Measurements from ENCODE around the gene GOT2.
"Not testable (repeated sequence)": the region's sequence is repeated elsewhere in the genome, so short reads cannot be mapped to it uniquely, and the experiment has no call there.

Gene GOT2

DNA sequence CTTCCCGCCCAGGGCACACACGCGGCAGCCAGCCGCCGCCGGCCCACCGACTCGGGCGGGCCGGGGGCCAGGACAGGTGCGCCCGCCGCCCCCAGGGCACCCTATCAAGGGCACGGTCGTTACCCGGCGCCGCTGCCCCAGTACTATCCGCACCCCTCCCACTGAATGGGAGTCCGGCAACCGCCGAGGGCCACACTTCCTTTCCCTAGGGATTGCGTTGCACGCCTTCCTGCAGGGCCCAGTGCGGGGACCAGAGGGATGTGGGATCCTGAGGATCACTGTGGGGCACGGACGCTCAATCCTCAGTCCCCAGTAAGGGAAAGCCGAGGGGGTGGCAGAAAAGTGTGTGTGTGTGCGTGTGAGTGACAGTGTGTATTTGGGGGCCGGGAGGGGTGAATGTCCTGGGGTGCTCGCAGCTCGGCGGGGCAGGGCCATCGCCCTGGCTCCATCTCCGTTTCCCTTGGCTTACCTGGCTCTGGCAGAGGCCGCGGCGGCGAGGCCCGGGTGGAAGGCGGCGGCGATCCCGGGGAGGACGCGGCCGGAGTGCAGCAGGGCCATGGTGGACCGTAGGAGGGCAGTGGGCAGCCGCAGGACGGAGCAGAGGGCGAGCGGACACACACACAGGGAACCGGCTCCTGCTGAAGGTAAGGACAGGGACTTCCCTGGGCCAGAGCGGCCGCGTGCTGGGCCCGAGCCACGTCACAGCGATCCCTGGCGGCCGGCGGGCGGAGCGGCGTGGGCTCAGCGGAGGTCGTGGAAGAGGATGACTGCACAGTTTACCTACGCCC lies at the start of gene GOT2:
TSS of gene GOT2 (minus strand) at position 646 of the 788 bp plus-strand sequence. CDS start at position 558, 88 bp downstream.
- peak; percentile 55 for DNase-seq (ENCODE audit: low read depth)

DNA sequence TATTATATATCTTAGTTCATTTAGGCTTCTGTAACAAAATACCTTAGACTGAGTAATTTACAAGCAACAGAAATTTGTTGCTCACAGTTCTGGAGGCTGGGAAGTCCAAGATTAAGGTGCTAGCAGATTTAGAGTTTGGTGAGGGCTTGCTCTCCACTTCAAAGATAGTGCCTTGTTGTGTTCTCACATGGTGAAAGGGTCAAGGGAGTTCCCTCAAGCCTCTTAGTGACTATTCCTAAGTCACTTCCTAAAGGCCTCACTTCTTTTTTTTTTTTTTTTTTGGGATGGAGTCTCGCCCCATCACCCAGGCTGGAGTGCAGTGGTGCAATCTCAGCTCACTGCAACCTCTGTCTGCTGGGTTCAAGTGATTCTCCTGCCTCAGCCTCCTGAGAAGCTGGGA lies 45.2 kb upstream of the GOT2 start:
- DNase-seq (ENCODE audit: low read depth): not testable (repeated sequence)

DNA sequence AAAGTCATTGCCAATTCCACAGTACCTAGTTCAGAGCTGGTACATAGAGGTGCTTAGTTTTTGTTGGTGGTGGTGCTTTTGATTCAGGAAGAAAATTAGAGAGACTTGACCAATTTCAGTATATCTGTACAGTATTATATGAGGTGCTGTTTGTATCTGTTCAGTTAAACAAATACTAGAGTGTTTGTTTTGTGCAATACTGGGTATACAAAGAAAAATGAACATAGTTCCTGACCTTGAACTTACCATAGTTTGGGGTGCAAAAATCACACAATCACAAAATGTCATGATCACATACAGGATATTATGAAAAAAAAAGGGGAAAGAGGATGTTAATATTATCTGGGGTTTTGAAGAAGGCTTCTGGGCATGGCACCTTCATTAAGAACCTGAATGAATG lies 39.8 kb upstream of the GOT2 start:
- DNase-seq (ENCODE audit: low read depth): no peak

DNA sequence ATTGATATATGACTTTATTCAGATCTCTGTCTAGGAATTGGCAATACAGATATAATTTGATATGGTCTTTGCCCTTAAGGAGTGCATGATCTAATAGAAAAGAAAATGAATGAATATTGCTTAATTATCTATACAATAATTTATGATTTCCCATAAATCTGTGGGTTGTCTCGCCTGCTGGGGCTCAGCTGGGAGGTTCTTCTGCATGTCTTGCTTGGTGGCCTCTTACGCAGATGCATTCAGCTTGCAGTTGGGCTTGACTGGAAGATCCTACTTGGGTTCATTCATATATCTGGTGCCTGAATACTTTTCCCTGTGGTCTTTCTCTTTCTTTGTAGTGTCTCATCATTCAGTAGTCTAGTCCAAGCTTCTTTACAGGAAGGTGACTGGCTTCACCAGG lies 34.0 kb upstream of the GOT2 start:
- DNase-seq (ENCODE audit: low read depth): no peak

DNA sequence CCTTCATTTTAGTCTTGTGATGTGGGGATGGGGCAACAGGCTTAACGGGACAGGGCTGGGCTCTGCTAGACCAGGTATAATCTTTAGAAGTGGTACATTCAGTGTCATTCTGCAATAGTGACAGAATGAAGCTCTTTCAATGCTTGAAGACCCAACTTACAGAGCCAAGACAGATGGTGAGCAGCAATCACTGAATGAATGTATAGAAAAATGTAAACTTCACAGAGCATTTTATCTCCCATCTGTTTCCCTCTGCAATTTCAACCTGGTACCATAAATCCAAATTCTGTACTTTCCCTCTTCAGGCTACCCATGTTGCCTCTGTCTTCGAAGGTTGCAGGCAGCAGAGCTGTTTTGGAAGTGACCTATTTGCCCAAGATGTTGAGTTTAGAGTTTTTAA lies 33.5 kb upstream of the GOT2 start:
- DNase-seq (ENCODE audit: low read depth): no peak

DNA sequence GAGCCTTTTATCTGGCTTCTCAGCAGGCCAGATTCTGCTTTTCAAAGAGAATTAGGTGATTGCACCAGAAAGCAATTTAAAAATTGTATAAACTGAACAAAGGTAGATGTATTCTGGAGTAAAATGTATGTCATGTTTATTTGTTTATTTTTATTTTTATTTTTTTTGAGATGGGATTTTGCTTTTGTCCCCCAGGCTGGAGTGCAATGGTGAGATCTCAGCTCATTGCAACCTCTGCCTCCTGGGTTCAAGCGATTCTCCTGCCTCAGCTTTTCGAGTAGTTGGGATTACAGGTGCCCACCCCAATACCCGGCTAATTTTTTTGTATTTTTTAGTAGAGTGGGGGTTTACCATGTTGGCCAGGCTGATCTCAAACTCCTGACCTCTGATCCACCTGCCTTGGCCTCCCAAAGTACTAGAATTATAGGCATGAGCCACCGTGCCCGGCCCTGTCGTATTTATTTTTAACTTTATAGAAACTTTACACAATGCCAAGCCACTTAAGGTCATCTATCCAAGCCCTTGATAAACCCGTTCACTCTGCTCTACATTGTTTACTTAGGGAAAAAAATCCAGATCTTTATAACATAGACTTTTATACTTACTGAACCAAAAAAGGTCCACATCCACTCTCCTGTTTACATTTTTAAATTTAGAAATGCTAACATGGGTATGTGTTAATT lies 22.7 kb upstream of the GOT2 start:
- no peak for DNase-seq (ENCODE audit: low read depth)

DNA sequence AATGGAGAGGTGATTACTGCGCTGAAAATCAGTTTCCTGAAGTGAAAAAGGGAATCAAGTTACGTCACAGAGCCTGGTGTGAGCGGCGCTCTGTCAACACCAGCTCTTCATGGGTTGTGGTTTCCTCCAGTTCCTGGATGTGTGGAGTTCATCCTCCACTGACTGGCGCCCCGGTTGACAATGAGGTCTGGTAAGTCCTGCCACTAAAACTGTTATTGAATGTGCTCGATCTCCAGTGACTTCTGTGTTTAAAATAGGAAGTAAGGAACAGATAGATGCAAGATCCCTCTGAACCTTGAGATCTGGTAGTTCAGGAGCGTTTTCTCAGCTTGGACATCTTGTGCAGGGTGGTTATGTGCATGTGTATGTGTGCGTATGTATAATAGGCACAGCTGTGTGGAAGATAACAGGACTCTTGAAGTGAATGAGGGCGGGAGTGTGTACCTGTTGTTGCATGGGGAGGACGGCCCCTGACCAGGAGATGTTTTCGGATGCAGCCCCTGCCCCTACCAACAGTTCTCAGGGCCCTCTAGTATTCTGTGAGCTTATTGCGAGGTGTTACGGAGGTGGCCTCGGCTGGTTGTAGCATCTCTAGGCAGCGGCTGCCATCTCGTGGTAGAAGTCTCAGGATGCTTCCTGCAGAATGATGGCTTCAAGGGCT lies 22.0 kb upstream of the GOT2 start:
- peak; percentile 56 for DNase-seq (ENCODE audit: low read depth)

DNA sequence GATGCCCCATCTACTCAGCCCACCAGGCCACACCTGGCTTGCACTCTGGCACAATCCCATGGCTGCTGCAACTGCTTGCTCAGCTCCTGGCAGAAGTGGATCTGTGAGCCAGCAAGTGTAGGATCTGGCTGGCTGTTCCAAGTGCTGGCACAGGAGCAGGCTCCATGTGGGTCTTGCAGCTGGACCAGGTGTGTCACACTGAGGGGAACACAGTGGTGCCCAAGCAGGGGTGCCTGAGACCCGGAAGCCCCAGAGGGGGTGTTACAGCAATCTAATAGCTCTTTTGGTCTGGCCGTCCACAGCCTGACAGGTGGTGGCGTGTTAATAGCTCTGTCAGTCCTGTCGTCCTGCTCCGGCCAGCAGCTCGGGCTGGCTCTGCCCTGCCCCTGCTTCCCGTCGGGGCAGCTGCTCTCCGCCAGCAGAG lies 19.6 kb upstream of the GOT2 start:
- DNase-seq (ENCODE audit: low read depth): no peak

DNA sequence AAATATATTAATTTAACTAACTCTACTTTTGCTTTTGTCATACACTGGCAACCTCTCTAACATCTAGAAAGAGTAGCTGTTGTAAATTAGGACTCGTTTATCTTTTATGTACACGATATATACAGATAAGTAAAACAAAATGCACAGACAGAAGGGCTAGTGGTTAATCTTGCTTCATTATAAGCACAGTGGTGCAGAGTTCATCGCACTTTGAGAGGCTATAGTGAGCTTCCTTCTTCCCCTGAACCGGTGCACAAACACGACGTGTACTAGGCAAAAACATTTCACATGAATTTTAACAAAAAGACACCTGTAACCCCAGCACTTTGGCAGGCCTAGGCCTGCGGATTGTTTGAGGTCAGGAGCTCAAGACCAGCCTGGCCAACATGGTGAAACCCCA lies 10.4 kb upstream of the GOT2 start:
- DNase-seq (ENCODE audit: low read depth): no peak

DNA sequence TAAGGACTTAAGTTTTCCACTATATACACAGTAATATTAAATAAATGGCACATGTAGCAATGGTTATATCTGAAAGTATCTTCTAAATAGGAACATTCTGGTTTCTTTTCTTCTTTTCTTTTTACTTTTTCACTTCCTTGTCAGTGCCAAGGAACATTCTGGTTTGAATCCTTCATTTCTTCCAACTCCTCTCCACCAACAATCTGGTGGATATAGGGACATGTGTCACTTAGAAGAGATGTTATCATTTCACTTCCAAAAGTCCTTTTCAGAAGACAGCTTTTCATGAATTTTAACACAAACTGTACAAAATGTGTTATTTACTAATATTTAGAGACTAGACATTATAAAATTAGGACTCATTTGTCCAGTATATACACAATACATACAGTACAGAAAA lies 7.9 kb upstream of the GOT2 start:
- no peak for DNase-seq (ENCODE audit: low read depth)

DNA sequence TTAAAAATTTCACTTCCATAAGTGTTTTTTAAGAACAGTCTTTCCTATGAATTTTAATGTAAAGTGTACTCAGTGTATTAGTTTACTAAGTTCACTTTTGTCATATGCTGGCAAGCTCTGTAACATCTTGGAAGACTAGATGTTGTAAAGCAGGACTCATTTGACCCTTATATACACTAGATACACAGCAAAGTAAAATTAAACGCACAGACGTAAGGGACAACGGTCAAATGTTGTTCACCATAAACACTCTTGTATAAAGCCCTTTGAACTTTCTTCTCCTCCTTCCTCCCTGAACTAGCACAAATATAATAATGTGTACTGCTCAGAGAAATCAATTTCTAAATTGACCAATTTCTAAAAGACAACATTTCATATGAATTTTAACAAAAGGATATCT lies 7.0 kb upstream of the GOT2 start:
- no peak for DNase-seq (ENCODE audit: low read depth)

DNA sequence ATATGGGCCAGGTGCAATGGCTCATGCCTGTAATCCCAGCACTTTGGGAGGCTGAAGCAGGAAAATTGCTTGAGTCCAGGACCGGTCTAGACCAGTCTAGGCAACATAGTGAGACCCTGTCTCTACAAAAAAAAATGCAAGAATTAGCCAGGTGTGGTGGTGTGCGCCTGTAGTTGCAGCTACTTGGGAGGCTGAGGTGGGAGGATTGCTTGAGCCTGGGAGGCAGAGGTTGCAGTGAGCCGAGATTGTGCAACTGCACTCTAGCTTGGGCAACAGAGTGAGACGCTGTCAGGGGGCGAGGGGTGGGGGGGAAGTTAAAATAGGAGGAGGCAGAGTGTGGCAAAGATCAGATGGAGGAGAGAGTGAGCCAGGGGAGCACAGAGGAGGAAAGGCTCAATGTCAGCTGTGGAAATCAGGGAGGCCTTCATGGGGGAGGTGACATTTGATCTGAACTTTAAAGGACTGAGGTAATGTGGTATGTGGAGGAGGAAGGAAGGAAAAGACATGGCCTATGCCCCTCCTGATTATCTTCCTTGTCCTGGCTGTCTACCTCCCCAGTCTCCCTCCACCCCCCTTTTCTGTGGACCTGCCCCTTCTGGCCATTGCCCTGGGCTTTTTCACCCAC lies 4.7 kb upstream of the GOT2 start:
- DNase-seq (ENCODE audit: low read depth): no peak

DNA sequence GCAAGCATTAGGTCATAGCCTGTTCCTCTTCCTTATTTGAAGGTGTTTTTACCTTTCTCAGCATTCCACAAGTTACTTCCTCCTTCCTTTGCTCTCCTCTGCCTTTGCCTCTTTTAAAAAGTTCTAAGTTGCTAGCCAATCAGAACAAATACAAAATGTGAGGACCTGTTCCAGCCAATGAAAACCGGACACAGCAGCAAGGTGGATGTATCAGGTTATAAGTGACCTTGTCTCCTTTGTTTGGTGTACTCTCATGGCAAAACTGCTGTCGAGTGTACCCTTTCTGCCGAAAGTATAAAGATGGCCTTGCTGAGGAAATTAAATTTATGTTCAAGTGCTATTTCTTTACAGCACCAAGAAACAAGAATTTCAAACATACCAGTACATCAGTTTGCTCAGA lies 2.2 kb upstream of the GOT2 start:
- DNase-seq (ENCODE audit: low read depth): not testable (repeated sequence)

DNA sequence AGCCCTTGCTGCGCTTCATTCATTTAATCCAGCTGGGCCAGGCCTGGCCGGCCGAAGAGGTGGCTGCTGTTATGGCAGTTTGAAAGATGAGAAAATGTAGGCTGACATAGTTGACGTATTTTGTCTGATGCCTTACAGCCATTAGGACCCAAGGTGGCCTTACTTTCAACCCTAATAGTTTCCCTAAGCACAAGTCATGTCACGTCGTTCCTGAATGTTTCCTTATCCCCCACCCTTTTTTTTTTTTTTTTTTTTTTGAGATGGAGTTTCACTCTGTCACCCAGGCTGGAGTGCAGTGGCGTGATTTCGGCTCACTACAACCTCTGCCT lies 307 bp upstream of the GOT2 start:
- no peak for DNase-seq (ENCODE audit: low read depth)

DNA sequence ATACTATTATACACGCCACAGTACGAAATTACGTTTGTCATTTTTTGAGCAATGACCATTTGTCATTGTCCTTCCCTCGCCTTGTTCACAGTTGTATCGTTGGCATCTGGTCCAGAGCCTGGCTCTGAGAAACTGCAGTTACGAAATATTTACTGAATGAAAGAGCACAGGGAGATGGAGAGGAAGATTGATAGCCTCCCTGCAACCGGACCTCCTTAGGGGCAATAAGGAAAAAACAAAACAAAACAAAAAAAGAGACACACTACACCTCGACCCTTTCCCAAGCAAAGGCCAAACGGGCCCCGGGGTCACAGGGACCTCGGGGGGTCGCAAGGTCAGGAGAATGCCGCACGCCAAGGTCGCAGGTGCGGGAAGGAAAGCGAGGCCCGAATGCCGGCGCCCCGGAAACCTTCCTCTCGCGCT lies 857 bp downstream of the GOT2 start:
- DNase-seq (ENCODE audit: low read depth): no peak

DNA sequence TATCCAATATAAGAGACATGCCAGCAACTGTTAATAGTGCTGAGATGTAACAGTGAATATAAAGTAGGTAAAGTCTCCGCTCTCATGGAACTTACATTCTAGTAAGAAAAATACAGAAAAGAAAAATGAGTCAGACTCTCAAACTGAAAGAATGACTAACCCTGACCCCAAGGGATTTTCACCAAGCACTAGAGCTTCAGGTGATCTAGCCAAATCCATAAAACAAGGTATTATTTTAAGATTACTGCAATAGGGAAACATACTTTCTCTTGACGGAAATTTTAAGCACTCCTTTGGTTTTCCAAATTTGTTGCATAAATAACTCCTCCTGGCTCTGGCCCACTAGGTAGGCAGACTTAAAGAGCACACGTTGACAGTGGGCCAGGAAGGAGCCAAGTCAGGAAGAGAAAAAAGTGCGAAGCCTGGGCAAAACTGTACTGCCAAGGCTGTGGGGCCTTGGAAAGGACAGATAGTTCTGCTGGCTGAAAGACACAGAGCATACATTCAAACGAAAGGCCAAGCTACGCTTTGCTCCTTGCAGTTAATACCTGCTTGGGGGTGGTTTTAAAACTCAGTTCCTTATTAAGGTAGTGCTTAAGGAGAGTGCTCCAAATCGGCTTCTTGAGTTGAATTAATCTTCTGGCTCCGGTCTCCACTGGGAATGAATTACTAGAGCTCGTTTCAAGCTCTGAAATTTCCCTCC lies 1.4 kb downstream of the GOT2 start:
- DNase-seq (ENCODE audit: low read depth): no peak

DNA sequence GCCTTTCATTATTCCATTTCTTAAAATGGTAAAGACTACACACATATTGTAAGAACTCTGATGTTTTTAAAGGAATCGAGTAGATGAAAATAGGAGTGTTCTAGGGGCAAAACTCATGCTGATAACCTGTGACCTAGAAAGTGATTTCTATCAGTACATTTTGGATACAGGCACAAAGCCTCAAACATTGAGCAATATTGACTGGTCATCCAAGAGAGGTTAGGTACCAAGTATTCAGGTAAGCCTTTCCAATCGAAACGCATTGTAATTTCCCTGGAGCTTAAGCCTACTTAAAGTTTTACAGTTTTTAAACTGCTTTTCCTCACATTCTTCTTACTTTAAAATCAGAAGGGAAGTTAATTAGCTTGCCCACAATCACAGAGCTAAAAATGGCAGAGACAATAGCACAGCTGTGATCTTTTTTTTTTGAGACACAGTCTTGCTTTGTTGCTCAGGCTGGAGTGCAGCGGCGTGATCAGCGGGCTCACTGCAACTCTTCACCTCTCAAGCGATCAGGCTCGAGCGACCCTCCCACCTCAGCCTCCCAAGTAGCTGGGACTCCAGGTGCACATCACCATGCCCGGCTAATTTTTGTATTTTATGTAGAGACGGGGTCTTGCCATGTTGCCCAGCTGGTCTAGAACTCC lies 3.3 kb downstream of the GOT2 start:
- DNase-seq (ENCODE audit: low read depth): no peak

DNA sequence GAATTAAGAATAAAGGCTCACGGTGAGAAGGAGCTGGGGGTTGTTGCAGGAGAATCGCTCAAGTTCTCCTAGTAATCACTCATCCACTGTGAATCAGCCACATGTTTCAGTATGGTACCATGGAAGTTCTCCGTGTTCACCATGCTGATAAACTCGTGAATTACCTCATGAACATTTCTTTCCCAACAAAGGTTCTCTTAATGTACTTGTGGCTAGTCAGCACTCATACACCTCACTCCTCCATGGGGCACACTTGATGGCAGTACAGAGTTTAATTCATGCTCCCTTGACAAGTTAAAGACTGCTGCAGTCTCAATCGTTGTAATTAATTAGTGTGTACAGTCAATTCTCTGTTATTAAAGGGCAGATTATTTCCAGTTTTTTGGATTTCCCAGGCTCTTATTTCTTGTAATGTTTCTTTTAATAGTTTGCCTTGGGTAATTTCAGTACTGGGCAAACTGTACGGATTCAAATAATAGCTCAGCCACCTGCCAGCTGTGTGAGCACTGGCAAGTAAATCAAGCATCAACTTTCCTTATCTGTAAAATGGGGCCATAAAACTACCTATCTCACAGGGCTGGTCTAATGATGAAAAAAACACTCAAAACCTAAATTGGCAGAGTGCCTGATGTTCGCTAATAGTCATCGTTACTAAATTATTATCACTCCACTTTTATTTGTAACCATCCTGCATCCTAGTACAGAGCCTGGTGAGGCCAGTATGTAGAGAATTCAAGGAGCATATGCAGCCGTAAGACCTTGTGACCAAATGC lies 6.1 kb downstream of the GOT2 start:
- DNase-seq (ENCODE audit: low read depth): no peak

DNA sequence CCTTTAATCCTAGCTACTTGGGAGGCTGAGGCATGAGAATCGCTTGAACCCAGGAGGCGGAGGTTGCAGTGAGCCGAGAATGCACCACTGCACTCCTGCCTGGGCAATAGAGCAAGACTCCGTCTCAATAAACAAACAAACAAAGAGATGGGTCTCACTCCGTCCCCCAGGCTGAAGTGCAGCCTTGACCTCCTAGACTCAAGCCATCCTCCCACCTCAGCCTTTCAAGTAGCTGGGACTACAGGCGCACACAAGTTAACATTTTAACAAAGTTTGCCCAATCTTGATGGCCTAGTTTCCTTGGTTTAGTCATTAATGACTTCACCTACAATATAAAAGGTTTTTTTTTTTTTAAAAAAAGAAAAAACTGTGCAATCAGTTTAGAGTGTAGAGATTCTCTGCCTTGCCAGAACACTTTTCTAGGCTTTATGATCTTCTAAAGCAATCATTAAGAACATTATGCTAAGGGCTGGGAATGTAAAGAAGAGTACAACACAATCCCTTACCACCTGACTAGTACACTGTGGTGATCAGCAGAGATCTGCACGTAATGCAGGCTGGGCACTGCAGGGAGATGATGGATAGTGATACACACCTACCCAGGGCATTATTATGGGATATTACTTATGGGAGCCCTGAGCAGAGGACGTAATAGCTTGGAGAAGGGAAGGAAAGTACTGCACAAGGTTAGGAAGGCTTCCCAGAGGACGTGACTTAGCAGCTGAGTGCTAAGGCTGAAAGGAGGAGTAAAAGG lies 6.9 kb downstream of the GOT2 start:
- no peak for DNase-seq (ENCODE audit: low read depth)

DNA sequence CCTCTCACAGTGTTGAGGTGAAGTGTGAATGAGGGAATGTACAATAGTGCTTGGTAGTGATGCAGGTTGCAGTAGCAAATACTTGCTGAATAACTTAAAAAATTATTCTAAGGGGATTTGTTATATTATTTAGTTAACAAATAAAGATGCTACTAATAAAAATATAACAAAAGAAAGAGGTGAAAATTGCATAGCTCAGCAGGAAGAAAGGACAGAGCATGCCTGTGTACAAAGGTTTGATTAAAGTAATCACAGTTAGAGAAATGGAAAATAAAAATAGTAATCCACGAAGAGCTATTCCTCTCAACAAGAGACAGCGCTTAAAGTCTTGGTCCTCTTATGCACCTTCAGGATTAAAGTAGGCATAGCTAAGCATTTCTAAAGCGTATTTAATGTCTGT lies 11.0 kb downstream of the GOT2 start:
- DNase-seq (ENCODE audit: low read depth): no peak
